ENCODE data around the gene ACVR2A.

Gene ACVR2A

DNA sequence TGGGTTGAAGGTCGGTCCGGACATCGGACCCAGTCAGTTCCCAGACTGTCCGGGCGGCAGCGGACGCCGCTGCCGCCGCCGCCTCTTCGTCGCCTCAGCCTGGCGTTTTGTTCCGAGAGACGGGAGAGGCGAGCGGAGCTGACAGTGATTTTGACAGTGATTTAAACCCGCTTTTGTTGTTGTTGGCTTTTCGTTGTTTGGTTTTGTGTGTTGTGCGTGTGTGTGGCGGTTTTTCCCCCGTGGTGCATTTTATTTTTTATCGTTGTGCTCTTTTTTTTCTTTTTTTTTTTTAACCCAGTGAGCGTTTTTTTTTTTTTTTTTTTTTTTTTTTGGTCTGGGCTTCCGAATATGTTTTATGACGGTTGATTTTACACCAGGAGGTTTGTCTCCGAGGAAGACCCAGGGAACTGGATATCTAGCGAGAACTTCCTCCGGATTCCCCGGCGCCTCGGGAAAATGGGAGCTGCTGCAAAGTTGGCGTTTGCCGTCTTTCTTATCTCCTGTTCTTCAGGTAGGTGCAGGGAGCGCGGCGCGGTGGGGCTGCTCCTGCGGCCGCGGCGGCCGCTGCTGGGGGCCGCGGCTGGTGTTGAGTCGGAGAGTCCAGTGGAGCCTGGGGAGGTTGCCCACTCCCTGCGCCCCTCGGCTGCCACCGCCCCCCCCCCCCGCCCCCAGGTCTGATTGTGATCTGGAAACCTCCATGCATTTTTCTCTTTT, at the start of gene ACVR2A:
Gene ACVR2A, plus strand, starts transcription at position 333 of the 714 bp plus-strand sequence. Its CDS starts 124 bp downstream, at position 457.
- no peak for DNase-seq (ENCODE audit: extremely low read depth, low read depth)
- TF ChIP-seq, protein P1, sequence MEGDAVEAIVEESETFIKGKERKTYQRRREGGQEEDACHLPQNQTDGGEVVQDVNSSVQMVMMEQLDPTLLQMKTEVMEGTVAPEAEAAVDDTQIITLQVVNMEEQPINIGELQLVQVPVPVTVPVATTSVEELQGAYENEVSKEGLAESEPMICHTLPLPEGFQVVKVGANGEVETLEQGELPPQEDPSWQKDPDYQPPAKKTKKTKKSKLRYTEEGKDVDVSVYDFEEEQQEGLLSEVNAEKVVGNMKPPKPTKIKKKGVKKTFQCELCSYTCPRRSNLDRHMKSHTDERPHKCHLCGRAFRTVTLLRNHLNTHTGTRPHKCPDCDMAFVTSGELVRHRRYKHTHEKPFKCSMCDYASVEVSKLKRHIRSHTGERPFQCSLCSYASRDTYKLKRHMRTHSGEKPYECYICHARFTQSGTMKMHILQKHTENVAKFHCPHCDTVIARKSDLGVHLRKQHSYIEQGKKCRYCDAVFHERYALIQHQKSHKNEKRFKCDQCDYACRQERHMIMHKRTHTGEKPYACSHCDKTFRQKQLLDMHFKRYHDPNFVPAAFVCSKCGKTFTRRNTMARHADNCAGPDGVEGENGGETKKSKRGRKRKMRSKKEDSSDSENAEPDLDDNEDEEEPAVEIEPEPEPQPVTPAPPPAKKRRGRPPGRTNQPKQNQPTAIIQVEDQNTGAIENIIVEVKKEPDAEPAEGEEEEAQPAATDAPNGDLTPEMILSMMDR (IDR thresholded peaks at IDR 0.05; ENCODE audit: low read depth, low read length, missing control alignments): no peak

DNA sequence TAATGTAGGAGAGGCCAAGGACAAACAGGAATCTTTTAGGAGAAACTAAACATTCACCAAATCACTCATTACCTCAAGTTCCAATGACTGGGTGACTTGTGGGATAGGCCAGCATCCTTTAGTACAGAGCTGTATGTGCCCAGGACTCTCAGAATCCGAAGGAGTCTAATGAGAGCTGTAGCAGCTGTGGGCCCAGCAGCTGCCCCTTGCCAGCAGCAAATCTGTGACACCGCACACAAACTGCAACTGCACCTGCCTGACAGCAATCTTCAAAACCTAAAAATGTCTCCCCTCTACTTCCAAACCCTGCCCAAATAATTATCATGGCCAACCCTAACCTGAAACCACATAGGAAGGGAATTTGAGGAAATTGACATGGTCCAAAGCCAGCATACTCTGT, 44.5 kb upstream of the ACVR2A start:
- TF ChIP-seq, protein P1 (IDR thresholded peaks at IDR 0.05; ENCODE audit: low read depth, low read length, missing control alignments): no peak
- DNase-seq (ENCODE audit: extremely low read depth, low read depth): no peak
- no peak overlapping the region for H3K4me3 ChIP-seq (replicated peaks; ENCODE audit: low read depth, low read length)

More for the DNA sequence above, at the start of gene ACVR2A:
- H3K4me3 ChIP-seq (replicated peaks; ENCODE audit: low read depth, low read length): peak within 1 kb of the TSS; percentile 70

DNA sequence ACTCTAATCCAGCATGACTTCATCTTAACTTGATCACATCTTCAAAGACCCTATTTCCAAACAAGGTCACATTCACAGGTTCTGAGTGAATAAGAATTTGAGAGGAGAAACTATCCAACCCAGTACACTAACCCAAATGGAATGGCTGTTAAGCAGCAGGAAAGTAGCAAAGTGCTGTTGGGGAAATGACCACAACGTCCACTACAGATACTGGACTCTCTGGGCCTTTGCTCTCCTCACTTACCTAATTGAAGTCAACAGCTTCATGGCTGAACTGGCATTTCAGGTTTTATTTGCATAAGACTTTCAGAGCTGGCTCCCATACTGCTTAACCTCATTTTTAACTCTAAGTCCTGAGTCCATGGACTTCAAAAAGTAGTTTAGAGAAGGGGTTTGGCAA, 38.0 kb upstream of the ACVR2A start:
- no peak overlapping the region for H3K4me3 ChIP-seq (replicated peaks; ENCODE audit: low read depth, low read length)
- DNase-seq (ENCODE audit: extremely low read depth, low read depth): no peak

DNA sequence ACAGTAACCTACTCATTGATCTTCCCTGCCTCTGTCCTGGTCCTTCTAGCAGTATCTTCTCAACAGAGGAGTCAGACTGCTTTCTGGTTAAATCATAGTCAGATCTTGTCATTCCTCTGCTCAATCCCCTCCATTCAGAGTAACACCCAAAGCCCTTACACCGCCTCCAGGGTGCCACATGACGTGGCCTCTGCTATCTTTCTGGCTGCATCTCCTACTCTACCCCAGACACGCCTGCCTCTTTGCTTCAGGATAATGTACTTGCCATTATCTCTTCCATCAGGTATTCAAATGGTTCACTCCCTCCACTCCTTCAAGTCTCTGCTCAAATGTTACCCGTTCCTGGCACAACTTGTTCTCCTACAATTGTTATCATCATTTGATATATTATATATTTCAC, 36.3 kb upstream of the ACVR2A start:
- no peak overlapping the region for H3K4me3 ChIP-seq (replicated peaks; ENCODE audit: low read depth, low read length)
- TF ChIP-seq, protein P1 (IDR thresholded peaks at IDR 0.05; ENCODE audit: low read depth, low read length, missing control alignments): no peak
- no peak for DNase-seq (ENCODE audit: extremely low read depth, low read depth)

More for the DNA sequence above, 38.0 kb upstream of the ACVR2A start:
- TF ChIP-seq, protein P1 (IDR thresholded peaks at IDR 0.05; ENCODE audit: low read depth, low read length, missing control alignments): no peak

DNA sequence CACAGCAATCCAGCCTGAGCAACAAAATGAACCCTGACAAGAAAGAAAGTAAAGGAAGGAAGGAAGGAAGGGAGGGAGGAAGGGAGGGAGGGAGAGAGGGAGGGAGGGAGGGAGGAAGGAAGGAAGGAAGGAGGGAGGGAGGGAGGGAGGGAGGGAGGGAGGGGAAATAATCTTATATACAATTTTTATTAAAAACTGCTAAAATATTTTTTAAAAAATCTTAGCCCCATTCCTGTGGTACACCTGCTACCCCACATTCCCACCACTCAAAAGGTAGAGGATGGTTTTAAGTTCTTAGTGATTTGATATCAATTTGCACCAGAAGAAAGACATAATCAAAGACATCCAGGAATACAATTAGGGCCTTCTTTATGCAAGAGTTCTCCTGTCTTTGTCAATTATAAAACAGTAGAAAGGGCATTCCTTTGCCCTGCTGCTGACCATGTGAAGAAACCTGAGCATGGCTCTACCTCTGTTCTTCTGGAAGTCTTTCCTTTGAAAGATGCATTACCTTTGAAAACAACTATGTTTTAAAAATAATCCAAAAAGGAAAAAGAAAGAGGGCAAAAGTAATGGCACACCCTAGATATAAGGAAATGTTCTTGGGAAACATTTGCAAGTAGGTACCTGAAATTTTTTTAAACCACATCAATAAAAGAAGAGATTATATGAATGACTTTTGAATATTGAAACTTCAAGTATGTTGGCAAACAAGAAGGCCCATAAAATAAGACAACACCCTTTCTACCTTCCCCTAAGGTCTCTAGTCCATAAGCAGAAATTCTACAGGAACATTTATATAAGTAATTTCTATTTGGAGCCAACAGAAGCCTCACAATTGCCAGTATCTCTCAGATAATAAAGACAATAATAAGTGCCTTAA, 33.7 kb upstream of the ACVR2A start:
- TF ChIP-seq, protein P1 (IDR thresholded peaks at IDR 0.05; ENCODE audit: low read depth, low read length, missing control alignments): no peak
- no peak for DNase-seq (ENCODE audit: extremely low read depth, low read depth)
- no peak overlapping the region for H3K4me3 ChIP-seq (replicated peaks; ENCODE audit: low read depth, low read length)

DNA sequence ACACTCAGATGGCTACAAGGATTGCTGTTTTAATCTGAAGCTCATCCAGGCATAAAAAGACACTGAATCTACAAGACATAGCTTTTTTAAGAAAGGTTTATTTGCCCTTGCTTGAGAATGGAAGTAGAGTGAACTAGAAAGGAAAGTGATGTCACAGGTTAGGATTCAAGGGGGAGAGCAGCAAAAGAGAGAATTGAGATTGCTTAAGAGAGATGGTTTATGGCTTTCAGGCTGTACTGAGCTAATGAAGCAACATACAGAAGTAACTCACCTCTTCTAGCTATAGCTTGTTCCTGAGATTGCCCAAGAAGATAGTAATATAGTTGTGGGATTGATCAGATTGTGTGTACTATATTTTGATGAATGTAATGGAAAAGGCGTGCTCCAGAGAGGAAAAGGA, 26.1 kb upstream of the ACVR2A start:
- H3K4me3 ChIP-seq (replicated peaks; ENCODE audit: low read depth, low read length): no peak overlapping the region
- TF ChIP-seq, protein P1 (IDR thresholded peaks at IDR 0.05; ENCODE audit: low read depth, low read length, missing control alignments): no peak
- DNase-seq (ENCODE audit: extremely low read depth, low read depth): no peak
